Fibroblast of skin of back (primary cell): Measurements from ENCODE around the gene B4GALT7.

Experiments used
- DNase-seq: peaks from one replicate; pipeline ENCODE4 v3.0.0-alpha.2; 2013

The B4GALT7 gene

DNA sequence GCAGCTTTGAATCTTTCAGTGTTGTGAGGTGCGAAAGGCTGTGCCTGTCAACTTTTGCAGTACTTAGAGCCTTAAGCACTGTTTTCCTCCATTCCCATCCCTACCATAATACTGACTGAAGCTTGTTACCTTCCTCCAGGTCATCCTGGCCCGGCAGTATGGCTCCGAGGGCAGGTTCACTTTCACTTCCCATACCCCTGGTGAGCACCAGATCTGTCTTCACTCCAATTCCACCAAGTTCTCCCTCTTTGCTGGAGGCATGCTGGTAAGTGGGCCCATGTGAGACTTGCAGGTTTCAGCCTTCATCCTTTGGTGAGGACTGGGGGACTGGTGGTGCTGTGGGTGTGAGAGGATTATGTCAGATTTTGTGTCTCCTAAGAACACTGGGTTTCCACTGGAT lies 6.4 kb upstream of the B4GALT7 start:
- no peak for DNase-seq

DNA sequence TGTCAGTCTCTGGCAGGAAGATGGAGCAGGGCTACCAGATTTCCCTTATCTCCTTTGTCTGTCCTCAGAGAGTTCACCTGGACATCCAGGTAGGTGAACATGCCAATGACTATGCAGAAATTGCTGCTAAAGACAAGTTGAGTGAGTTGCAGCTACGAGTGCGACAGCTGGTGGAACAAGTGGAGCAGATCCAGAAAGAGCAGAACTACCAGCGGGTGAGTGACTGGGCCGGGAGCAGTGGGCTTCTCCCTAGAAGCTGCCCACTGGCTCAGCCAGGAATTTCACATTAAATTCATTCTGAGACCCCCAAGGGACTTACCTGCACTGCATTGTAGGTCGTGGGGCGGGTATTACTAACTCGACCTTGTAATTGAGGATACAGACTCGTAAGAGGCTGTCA lies 5.9 kb upstream of the B4GALT7 start:
- DNase-seq = no peak

DNA sequence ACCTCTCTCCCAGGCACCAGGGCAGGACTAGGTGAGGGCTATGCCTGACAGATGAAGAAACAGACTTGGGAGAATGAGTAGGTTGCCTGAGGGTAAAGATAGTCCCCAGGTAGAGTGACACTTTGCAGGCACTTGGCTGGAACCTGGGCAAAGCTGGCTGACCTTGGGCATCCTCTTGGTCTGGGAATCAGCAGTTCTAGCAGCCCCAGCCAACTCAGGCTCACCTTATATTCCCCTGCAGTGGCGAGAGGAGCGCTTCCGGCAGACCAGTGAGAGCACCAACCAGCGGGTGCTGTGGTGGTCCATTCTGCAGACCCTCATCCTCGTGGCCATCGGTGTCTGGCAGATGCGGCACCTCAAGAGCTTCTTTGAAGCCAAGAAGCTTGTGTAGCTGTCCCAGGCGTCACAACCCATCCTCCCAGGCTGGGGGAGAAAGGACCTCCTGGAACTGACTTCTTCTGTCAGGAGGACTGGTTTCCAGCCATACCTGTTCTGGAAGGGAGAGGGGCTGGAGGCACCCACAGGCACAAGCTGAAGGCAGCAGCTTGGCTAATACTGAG lies 4.8 kb upstream of the B4GALT7 start:
- DNase-seq = no peak

DNA sequence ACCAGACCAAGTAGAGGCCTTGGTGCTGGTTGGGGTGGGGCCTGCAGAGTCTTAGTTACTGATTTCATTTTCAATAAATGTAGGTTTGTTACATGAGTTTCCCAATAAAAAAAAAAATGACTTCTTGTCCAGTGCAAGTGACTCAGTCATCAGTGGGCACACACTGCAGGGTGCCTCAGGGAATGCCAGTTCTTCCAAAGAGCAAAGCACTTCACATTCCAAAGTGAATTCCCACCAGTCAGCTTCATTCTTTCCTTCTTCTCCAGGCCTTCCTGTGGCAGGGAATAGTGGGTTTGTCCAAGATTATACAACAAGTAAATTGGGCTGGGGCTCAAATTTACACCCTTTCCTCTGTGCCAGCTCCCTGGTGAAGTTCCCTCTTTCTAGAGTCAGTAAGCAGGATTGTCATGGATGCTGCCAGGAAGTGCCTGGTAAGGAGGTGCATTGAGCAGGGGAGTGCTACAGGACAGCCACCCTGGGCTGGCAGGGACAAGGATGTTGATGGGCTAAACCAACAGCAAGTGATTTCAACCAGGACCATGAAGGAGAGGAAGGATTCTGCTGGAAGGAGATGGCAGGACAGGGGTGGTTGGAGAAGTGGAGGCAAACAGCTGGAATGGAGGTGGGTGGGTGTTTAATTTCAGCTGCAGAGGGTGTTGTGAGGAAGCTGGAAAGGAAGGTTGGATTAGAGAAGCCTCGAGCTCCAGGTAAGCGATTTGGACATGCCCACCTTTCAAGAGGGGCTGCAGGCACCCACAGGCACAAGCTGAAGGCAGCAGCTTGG lies 3.7 kb upstream of the B4GALT7 start:
- DNase-seq = peak; percentile 23

DNA sequence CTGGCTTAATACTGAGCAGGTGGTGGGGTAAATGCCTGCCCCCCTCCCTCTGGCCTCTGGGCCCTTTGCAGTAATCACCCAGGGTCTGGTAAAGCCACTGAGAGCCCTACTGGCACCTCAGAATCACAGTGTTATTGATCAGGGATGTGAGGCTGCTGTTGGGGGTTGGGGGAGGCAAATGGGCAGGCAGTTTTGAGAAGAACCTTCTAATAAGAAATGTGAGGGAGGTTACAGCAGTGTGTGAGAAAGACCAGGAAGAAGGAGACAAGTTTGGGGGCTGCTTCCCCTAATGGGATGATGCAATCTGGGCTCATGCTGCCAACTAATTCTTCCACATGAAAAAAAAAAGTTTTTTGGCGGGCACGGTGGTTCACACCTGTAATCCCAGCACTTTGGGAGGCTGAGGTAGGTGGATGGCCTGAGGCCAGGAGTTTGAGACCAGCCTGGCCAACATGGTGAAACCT lies 3.1 kb upstream of the B4GALT7 start:
- no peak for DNase-seq

DNA sequence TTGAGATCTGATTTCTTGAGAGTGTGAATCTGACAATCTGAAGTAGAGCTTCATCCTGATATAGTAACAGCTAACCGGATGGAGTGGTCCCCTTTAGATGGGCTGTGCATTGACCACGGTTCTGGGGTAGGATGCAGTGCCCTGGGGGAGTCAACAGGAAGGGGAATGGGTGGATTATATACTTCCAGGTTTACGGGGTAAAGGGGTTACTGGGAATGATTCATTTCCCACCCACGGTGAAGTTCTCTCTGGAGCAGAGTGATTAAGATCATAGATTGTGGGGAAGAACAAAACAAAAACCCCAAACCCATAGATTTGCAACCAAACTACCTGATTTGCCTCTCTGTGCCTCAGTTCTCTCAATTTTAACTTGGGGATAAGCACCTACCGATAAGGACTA lies 1.5 kb upstream of the B4GALT7 start:
- no peak for DNase-seq

DNA sequence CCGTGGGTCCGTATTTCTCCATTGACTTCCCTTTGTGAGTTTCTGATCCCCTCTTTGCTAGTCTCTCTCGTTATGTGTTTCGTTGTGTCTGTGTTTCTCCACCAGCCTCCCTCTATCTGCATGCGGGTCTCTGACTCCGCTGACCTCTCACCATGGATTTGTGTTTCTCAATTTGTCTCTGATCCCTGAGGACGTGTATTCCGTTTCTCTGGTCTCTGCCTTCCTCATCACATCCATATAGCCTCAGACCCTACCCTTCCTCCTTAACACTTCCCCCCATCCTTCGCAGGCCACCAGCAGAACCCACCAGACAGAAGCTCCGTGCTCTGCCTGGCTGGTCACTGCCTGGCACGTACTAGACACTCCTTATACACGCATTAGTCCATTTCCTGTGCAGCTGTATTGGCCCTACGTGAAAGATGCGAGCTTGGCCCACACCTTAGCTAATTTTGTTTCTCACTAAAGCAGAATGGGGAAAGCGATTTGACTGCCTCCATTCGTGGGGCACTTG lies 631 bp downstream of the B4GALT7 start:
- peak; percentile 29 for DNase-seq

DNA sequence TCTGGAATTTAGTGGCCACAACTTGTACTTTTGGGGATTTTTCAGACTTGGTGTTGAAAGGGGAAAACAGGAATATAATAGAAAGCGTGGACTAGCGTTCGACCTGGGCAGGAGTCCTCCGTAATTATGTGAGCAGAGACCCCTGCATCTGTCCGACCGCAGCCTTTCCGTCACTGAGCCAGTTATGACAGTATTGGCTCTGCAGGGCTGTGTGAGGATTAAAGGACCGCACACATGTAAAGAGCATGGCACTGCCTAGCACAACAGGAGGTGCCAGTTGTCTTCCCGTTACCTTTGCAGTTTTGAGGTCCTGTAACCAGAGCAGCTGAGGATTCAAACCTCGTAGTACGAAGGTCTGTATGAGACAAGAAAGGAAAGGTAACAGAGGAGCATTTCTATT lies 1.2 kb downstream of the B4GALT7 start:
- no peak for DNase-seq

DNA sequence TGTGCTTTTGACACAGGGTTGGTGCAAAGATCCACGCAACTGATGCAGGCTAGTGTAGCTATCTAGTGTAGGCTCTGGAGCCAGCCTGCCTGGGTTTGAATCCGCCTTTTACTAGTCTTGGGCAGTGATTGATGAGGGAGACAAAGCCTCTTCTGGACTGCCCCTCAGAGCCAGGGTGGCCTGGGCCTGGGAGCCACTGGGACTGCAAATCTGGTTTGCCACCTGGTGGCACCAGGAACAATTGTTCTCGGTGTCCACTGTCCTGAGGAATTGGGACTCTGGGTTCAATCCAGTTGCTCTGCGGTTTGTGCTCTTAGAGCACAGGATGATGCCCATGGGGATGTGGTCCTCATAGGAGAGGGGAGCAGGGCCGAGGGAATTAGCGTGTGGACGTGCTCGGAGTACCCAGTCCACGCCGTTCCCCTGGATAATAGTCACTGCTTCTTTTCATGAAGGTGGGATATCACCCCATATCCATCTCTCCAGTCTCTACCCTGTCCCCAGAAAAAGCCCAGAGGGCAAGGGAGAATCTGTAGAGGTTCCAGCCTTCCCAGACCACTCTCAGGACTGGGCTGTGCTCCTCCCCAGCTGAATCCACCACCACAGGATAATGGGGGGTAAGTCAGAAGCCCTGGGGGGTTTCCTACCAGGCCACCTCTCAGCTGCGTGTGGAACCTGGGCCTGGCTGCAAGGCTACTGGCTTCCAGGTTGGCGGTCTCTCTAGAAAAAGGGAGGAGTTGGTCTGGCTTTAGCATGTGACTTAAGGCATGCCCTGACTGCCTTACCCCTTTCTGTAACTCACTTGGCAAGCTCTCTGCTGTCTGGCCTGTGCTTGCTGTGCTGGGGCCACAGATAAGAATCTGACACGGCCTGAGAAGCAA lies 1.9 kb downstream of the B4GALT7 start:
- no peak for DNase-seq

DNA sequence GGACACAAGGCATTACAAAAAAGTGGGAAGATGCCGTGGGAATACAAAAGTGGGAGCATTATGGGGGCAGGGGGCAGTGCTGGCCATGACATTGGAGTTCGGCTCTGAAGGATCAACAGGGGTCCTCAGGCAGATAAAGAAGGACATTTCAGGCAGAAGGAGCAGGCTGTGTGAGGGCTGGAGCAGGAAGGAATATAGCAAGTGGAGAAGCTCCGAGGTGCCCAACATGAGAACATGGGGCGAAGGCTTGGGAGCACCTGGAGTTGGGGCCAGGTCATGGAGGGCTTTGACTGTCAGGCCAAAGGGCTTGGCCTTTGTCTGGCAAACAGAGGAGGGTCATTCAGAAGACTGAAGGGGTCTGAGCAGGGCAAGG lies 2.5 kb downstream of the B4GALT7 start:
- DNase-seq = no peak

- DNase-seq = no peak
These were observed 3.7 kb downstream of the B4GALT7 start for GRCh38 chr5:177603631-177604030.

DNA sequence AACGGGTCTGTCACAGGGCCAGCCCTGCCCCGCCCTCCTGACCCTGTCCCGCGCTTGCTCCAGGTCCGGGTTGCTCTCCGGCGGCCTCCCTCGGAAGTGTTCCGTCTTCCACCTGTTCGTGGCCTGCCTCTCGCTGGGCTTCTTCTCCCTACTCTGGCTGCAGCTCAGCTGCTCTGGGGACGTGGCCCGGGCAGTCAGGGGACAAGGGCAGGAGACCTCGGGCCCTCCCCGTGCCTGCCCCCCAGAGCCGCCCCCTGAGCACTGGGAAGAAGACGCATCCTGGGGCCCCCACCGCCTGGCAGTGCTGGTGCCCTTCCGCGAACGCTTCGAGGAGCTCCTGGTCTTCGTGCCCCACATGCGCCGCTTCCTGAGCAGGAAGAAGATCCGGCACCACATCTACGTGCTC lies 4.2 kb downstream of the B4GALT7 start:
- no peak for DNase-seq

DNA sequence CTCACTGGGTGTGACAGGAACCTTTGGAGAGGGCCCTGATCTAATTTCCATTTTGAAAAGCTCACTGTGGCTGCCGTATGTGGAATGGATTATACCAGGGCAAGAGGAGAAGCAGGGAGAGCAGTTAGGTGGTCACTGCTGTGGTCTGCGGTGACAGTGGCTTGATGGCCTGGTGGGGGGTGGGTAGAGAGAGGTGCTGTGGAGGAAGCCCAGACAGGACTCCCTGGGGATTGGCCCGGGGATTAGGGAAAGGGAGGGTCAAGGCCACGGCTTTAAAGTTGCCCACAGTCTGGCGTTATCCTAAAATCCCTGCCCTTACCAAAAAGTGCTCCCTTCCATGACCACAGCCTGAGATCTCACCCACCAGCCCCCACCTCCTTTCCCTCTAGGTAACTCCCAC lies 4.7 kb downstream of the B4GALT7 start:
- DNase-seq = no peak

GRCh38 chr5:177605078-177605477 lies 5.1 kb downstream of the B4GALT7 start:
- no peak for DNase-seq

DNA sequence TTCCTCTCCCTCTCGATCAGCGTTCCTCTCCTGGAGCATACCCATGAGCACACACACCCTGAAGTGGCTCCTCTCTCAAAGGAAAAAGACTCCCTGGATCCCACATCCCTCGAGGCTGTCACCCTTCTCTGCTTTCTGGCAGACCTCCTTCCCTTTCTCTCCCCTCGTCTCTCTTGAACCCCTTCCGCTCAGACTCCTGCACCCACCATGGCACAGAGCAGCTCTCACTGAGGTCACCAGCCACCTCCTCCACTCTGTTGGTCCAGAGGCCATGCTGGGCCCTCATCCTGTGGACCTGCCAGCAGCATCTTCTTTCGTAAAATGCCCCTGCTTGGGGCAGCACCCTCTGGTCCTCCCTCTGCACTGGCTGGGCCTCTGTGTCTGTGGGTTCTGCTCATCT lies 5.7 kb downstream of the B4GALT7 start:
- DNase-seq = no peak

GRCh38 chr5:177606071-177607051 lies 6.4 kb downstream of the B4GALT7 start:
- no peak for DNase-seq

GRCh38 chr5:177607115-177607451 lies 7.2 kb downstream of the B4GALT7 start:
- DNase-seq = no peak

- DNase-seq = peak; percentile 75
These were observed 7.7 kb downstream of the B4GALT7 start for GRCh38 chr5:177607452-177608192.

DNA sequence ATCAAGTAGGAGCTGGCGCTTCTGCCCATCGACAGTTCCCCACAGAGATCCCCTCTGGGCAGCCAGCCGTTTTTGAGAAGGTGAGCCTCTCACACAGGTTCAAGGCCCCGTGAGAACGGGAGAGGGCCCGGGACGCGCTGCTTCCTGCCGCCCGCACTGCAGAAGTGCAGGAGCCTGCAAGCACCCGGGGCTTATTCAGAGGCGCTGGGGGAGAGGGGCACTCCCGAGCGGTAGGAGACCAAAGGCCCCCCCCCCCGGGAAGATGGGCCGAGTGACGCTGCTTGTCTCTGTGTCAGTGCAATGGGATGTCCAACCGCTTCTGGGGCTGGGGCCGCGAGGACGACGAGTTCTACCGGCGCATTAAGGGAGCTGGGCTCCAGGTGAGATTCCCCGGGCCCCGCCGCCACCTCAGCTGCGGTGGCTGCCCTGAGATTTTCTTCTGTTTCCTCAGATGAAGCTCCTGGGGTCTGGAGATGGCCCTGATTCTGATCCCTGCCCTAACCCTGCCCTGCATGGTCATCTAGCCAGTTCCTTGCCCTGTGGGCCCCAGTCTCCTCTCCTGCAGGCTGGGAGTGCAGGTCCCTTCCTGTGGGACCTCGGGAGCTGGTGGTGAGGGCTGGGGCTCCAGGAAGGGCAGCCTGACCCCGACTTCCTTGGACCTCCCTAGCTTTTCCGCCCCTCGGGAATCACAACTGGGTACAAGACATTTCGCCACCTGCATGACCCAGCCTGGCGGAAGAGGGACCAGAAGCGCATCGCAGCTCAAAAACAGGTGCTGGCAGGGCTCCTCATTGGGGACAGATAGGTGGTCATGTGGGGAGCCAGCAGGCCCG lies 8.5 kb downstream of the B4GALT7 start:
- no peak for DNase-seq
